Ammon's horn (tissue), 1 donor: ENCODE data around the gene RPS2.
A peak's percentile ranks its signal among the peaks of the same experiment; 100 is the strongest.
"Not testable (repeated sequence)": the region's sequence is repeated elsewhere in the genome, so short reads cannot be mapped to it uniquely, and the experiment has no call there.

Experiments used
- DNase-seq: peaks from one replicate; pipeline ENCODE4 v3.0.0-alpha.2; 2016; ENCODE audit warnings: low spot score

RPS2 gene

GRCh38 chr16:1964506-1965395 is at the start of gene RPS2:
RPS2 (minus strand) TSS chr16:1964826; CDS start chr16:1964625, 201 bp downstream.
- DNase-seq = peak; percentile 99

- DNase-seq = no peak
These were observed 48.9 kb upstream of the RPS2 start for GRCh38 chr16:2013527-2013926.

GRCh38 chr16:2011726-2012125 is 47.1 kb upstream of the RPS2 start:
- not testable (repeated sequence) for DNase-seq

GRCh38 chr16:2009791-2010510 is 45.3 kb upstream of the RPS2 start, which contains the start of gene ZNF598:
ZNF598 (minus strand) TSS chr16:2009821.
- DNase-seq = peak; percentile 82

DNA sequence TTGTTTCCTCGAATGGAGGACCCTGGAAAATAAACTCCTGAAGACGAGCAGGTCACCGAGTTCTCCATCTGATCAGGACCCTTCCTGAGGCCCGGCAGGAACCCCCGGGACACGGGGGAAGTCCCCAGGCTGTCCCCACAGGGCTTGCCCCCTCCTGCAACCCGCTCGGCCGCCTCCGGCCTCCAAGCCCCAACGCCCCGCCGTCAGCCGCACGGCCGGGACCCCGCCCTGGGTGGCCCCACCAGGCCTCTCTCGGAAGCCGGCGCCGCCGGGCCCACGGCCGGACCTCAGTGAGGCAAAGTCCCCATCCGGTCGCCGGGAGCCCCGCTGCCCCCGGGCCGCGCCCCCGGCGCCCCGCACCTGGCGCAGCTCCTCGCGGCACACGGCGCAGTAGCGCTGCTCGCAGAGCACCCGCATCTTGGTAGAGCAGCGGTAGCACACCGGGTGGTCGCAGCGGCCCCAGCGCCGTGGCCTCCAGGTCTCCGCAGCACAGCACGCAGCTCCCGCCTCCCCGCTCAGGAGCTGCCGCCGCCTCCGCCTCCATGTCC is 44.6 kb upstream of the RPS2 start:
- no peak for DNase-seq

DNA sequence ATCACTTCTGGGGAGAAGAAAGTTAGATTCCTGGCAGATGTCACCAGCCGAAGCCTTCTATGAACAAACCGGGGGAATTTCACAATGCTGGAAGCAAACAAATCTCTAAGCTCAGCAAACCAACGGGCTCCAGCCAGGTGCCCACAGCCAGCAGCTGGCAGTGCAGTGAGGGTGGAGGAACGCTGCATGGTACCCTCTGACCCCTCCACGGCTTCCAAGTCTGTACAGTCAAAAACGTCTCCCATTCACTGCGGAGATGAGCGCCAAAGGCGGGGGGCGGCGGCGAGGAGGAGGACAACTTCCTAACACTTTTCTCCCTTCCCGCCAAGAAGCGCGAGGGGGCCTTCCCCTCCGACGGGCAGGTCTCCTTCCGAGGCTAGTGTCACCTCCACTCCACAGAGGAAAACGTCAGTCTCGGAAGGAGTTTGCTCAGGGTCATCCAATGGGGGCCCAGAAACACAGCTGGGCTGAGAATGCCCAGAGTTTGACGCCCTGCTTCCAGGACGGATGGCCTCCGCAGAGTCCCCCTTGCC is 44.1 kb upstream of the RPS2 start:
- DNase-seq = no peak

GRCh38 chr16:2008009-2008526 is 43.4 kb upstream of the RPS2 start:
- DNase-seq = no peak

GRCh38 chr16:2007081-2007836 is 42.6 kb upstream of the RPS2 start:
- DNase-seq = no peak

- DNase-seq = no peak
These were observed 41.7 kb upstream of the RPS2 start for GRCh38 chr16:2006317-2006716.

- no peak for DNase-seq
These were observed 41.0 kb upstream of the RPS2 start for GRCh38 chr16:2005646-2006045.

- no peak for DNase-seq
These were observed 40.3 kb upstream of the RPS2 start for GRCh38 chr16:2004795-2005517.

DNA sequence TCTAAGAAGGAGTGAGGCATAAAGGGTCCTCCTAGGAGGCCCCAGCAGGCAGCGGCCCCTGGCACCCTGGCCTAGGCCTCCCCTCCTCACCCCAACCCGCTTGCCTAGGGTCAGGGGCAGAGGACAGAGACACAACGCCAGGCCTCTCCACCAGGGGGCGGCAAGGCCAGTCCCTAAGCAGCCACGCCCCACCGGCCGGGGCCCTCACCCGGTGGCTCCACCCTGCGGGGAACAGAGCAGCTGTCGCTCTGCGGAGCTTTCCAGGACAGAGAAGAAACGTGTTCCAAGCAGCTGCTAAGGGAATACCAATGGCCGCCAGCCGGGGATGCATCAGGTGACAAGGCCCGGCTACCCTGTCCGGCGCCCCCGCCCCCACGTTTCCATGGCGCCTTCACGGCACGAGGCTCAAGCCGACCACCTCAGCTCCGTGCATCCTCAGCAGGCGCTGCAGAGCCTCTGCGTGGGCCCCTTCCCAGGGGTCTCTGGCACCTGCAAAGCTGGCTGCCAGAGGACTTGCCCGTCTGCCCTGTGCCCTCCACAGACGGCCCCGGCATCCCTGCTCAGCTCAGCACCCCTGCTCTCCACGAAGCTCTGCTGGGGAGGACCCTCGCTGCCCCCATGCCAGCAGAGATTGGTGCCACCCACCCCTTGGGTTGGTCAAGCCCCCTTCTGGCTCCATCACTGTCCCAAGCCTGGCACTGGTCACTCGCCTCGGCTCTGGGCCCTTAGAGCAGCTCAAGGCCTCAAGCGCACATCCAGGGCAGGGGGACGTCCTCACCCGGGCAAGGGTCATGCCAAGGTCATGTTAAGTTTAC is 39.4 kb upstream of the RPS2 start:
- peak; percentile 73 for DNase-seq

- no peak for DNase-seq
These were observed 38.7 kb upstream of the RPS2 start for GRCh38 chr16:2003231-2003826.

DNA sequence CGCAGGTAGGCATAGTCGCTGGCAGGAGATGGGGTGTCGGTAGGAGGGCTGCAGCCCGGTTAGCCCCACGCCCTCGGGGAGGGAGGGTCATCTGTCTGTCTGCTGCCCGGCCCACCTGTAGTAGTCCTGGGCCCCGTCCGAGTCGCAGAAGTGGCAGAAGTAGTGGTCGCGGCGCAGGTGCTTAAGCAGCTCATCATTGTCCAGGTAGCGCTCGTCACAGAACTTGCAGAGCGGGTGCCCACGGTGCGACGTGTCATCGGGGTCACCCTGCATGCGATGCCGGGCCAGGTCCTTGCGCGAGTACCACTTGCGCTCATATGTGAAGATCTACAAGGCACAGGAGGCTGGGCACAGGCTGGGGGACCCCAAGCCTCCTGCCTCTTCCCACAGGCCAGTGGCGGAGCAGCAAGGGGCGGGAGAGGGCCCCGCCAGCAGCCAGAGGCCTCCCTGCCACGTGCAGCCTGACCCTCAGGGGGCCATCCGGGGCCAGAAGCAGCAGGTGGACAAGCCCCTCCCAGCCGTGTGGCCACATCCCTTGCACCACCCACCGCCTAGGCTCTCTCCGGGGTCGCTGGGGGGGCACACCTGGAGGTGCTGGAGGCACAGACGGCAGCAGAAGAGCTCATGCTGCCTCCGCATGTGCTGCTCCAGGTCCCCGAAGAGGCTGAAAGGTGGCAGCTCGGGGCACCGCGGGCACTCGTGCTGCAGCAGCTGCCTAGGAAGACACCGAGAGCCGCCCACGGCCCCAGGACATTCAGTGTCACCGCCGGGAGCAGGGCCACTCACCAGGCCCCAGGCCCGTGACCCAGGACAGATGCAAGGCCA is 38.0 kb upstream of the RPS2 start:
- no peak for DNase-seq

- DNase-seq = no peak
These were observed 37.1 kb upstream of the RPS2 start for GRCh38 chr16:2001456-2002355.

GRCh38 chr16:2001035-2001434 is 36.4 kb upstream of the RPS2 start:
- DNase-seq = no peak

DNA sequence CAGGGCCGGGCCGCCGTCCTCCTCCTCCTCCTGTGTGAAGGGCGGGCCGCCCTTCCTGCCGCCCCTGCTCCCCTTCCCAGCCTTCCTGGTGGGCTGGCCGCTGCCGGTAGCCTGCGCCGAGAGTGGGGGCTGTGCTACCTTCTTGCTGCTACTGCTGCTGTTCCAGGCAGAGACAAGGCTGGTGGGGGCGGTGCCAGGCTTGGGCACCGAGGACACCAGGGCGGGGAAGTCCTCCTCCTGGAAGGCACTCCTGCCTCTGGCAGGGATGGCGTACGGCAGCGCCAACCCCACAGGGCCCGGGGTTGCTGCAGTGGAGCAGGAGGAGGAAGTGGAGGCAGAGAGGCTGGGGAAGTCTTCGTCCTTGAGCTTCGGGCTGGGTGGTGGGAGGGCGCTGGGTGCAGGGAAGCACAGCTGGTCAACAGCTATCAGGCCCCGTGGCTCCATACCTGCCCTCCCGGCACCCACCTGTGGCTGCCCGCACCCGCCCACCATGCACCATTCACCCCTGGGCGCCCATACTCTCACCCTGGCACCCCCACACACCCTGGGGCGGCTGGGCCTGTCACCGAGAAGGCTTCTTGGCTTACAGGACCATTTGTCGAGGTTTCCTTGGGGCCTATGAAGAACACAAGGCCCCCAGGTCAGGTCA is 35.4 kb upstream of the RPS2 start:
- DNase-seq = no peak
